Upper lobe of left lung (tissue), 4 donors: ENCODE data around the gene CUX1.
"Not testable (repeated sequence)": the region's sequence is repeated elsewhere in the genome, so short reads cannot be mapped to it uniquely, and the experiment has no call there.

Experiments
- CTCF ChIP-seq, 6 experiments: fragments of 450-650 bp in 4 of 6; fragments of 200-600 bp in 2 of 6; sonication (generic) in 2 of 6; IDR thresholded peaks; one replicate each; pipeline ENCODE4 v1.5.1; 2016 to 2019; ENCODE audit warnings: antibody characterized with exemption in 6 of 6
- POLR2AphosphoS5 ChIP-seq, 2 donors: sonication (generic); formaldehyde crosslinking; IDR thresholded peaks; one replicate each; pipeline ENCODE4 v1.5.1; 2017; ENCODE audit warnings: antibody characterized with exemption in 2 of 2

GRCh38 chr7:101867681-101868080 is 50.3 kb downstream of the CUX1 start:
- not testable (repeated sequence) for TF ChIP-seq CTCF, POLR2AphosphoS5 (IDR thresholded peaks at IDR 0.05)
